Colonic mucosa (tissue), 4 donors: ENCODE measurements around the gene FHOD3. TPM values are rescaled to one million over a fixed set of nuclear protein-coding genes. Genes with fewer than 3 reads are reported as not detected.

ENCODE experiments used
- DNase-seq: peaks from one replicate; pipeline ENCODE4 v3.0.0-alpha.2; 2020
- H3K27ac ChIP-seq: fragments of 200-600 bp; one replicate; pipeline ENCODE4 v1.8.0; 2021
- H3K27me3 ChIP-seq: fragments of 200-600 bp; one replicate; pipeline ENCODE4 v1.8.0; 2021
- H3K36me3 ChIP-seq: fragments of 200-600 bp; one replicate; pipeline ENCODE4 v1.8.0; 2021
- H3K4me1 ChIP-seq: fragments of 200-600 bp; one replicate; pipeline ENCODE4 v1.8.0; 2021; ENCODE audit warnings: mild to moderate bottlenecking
- H3K4me3 ChIP-seq: fragments of 200-600 bp; one replicate; pipeline ENCODE4 v1.8.0; 2021
- H3K9ac ChIP-seq, 2 donors: one replicate each; pipeline ENCODE4 v1.7.0; 2013; ENCODE audit warnings: control low read depth in 2 of 2, low read depth in 2 of 2, low read length in 2 of 2
- H3K9me3 ChIP-seq: fragments of 200-600 bp; one replicate; pipeline ENCODE4 v1.8.0; 2021
- intact Hi-C: fragments of 100-400 bp; cut with DNase I; formaldehyde crosslinking; loops from one replicate; pipeline ENCODE4 v1.14.1; 2022
- total RNA-seq, 2 donors: library from RNA; stranded (reverse); fragmentation: NEBNext Ultra II Directional in 1 of 2; extraction: Animal tissue kit (Norgen Biotek cat#: 25700) in 1 of 2; gene quantifications; one replicate each; pipeline ENCODE4 v1.2.1, GENCODE V29; 2021
- TF ChIP-seq, protein P1 (sequence below): fragments of 200-600 bp; IDR thresholded peaks from one replicate; pipeline ENCODE4 v1.8.0; 2022; ENCODE audit warnings: antibody characterized with exemption, mild to moderate bottlenecking
- donor health status: healthy.
- donor health status: DM: no; HTN: no; CAD: no.
- donor health status: DM: no; HTN: no; CAD: no.

FHOD3 gene
- total RNA-seq, 2 donors from 2014 or later = 2.5 to 4.1 TPM

GRCh38 chr18:36424741-36425142 lies 127.2 kb downstream of the FHOD3 start:
- TF ChIP-seq, protein P1, sequence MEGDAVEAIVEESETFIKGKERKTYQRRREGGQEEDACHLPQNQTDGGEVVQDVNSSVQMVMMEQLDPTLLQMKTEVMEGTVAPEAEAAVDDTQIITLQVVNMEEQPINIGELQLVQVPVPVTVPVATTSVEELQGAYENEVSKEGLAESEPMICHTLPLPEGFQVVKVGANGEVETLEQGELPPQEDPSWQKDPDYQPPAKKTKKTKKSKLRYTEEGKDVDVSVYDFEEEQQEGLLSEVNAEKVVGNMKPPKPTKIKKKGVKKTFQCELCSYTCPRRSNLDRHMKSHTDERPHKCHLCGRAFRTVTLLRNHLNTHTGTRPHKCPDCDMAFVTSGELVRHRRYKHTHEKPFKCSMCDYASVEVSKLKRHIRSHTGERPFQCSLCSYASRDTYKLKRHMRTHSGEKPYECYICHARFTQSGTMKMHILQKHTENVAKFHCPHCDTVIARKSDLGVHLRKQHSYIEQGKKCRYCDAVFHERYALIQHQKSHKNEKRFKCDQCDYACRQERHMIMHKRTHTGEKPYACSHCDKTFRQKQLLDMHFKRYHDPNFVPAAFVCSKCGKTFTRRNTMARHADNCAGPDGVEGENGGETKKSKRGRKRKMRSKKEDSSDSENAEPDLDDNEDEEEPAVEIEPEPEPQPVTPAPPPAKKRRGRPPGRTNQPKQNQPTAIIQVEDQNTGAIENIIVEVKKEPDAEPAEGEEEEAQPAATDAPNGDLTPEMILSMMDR = no peak
- no peaks in the 10 kb centered on the region for H3K4me1 ChIP-seq
- H3K9ac ChIP-seq = no peak overlapping the region
- DNase-seq = no peak
- H3K27ac ChIP-seq = no peak overlapping the region
- no peak overlapping the region for H3K4me3 ChIP-seq
- H3K9me3 ChIP-seq = no peaks in the 10 kb centered on the region
- intact Hi-C loops = no loop called here
- no peaks in the 10 kb centered on the region for H3K27me3 ChIP-seq
- H3K36me3 ChIP-seq = no peaks in the 10 kb centered on the region

GRCh38 chr18:36427369-36427768 lies 129.9 kb downstream of the FHOD3 start:
- Histone ChIP-seq H3K4me3 (no peak overlapping the region), H3K27ac (no peak overlapping the region), H3K9ac (no peak overlapping the region), H3K4me1 (no peaks in the 10 kb centered on the region), H3K36me3 (no peaks in the 10 kb centered on the region), H3K9me3 (no peaks in the 10 kb centered on the region), H3K27me3 (no peaks in the 10 kb centered on the region)
- no peak for DNase-seq
- TF ChIP-seq, protein P1 = no peak
- intact Hi-C loops = no loop called here

GRCh38 chr18:36427831-36428230 lies 130.3 kb downstream of the FHOD3 start:
- no peaks in the 10 kb centered on the region for H3K4me1 ChIP-seq
- H3K27me3 ChIP-seq = no peaks in the 10 kb centered on the region
- no peaks in the 10 kb centered on the region for H3K36me3 ChIP-seq
- H3K9ac ChIP-seq = no peak overlapping the region
- H3K9me3 ChIP-seq = no peaks in the 10 kb centered on the region
- intact Hi-C loops = no loop called here
- no peak overlapping the region for H3K27ac ChIP-seq
- H3K4me3 ChIP-seq = no peak overlapping the region
- TF ChIP-seq, protein P1 = no peak
- no peak for DNase-seq

DNA sequence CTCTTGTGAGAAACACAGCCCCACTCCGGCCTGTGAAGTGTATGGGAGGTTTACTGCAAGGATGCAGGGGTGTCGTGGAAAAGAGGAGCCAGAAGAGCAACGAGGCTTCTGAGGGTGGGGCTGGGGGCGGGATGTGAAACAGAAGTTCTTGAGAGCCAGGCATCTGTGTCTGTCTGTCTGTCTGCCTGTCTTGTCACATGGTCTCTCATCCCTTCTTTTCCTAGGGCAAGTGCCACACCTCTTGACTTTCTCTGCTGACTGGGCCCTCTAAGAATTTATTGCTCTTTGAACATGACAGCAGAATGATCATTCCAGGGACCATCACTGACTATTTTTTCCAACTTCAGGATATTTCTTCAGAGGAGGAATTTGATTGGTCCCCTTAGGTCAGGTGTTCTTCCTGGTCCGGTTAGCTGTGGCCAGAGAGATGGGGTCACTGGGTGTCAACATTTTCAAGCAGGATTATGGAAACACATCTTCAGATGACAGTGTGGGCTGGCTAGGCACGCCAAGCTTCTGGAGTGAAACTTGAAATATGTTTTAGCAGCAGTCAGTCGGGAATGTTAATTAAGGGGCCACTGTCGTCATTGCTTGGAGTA lies 131.0 kb downstream of the FHOD3 start:
- H3K27me3 ChIP-seq = no peaks in the 10 kb centered on the region
- intact Hi-C loops = no loop called here
- no peak overlapping the region for H3K9ac ChIP-seq
- H3K4me3 ChIP-seq = no peak overlapping the region
- no peaks in the 10 kb centered on the region for H3K36me3 ChIP-seq
- TF ChIP-seq, protein P1 = no peak
- H3K4me1 ChIP-seq = no peaks in the 10 kb centered on the region
- no peaks in the 10 kb centered on the region for H3K9me3 ChIP-seq
- no peak for DNase-seq
- H3K27ac ChIP-seq = no peak overlapping the region

GRCh38 chr18:36432880-36433555 lies 135.5 kb downstream of the FHOD3 start:
- TF ChIP-seq, protein P1 = no peak
- intact Hi-C loops = no loop called here
- H3K36me3 ChIP-seq = no peaks in the 10 kb centered on the region
- H3K27me3 ChIP-seq = no peaks in the 10 kb centered on the region
- DNase-seq = no peak
- no peaks in the 10 kb centered on the region for H3K4me1 ChIP-seq
- H3K4me3 ChIP-seq = no peak overlapping the region
- no peak overlapping the region for H3K9ac ChIP-seq
- H3K9me3 ChIP-seq = no peaks in the 10 kb centered on the region
- no peak overlapping the region for H3K27ac ChIP-seq
